ENCODE data around the gene WDR18. TPM values are rescaled to one million over a fixed set of nuclear protein-coding genes. Genes with fewer than 3 reads are reported as not detected.

The WDR18 gene
- total RNA-seq, 1 experiment from 2014 or later, result 124 TPM

- Histone ChIP-seq H3K36me3 (ENCODE audit: control insufficient read depth in 1 of 2, insufficient read depth in 2 of 2, low read length in 2 of 2) (no peaks in the 10 kb centered on the region; a peak in 1 of 4 replicates), H3K4me3 (replicated peaks in 1 of 2; ENCODE audit: low read depth in 1 of 2, low read length in 2 of 2) (no peak overlapping the region), H3K4me2 (ENCODE audit: low read length) (no peak overlapping the region), H3K4me1 (ENCODE audit: control insufficient read depth in 1 of 2, insufficient read depth in 2 of 2, low read length in 2 of 2) (peaks cover 25 to 38% of the 10 kb centered on the region in 2 experiments), H3K27ac (ENCODE audit: low read depth, low read length) (no peak overlapping the region), H4K20me1 (ENCODE audit: insufficient read depth) (no peaks in the 10 kb centered on the region), H3K9me3 (ENCODE audit: control insufficient read depth in 1 of 2, insufficient read depth in 1 of 2, low read depth in 1 of 2, low read length in 2 of 2) (no peaks in the 10 kb centered on the region), H2AFZ (ENCODE audit: low read depth, low read length, poor library complexity, severe bottlenecking) (no peak overlapping the region), H3K79me2 (ENCODE audit: insufficient read depth, low read length) (peaks cover 11% of the 10 kb centered on the region; the same call in 1 of the 2 replicates), H3K27me3 (ENCODE audit: insufficient read depth, low read length) (no peaks in the 10 kb centered on the region), H3K9me2 (ENCODE audit: insufficient read depth) (no peaks in the 10 kb centered on the region), H3K9ac (ENCODE audit: low read length) (no peak overlapping the region)
- RAD21 ChIA-PET (ENCODE audit: low non-redundant PET in 1 of 2, low total read pairs in 2 of 2, uncharacterized antibody in 2 of 2, unreplicated experiment in 2 of 2), result no interaction called here
- BruUV-seq (replicated peaks), result no TSS peak
- CTCF ChIA-PET, result no interaction called here
- ATAC-seq (no peak), DNase-seq (ENCODE audit: low read depth, low spot score) (no peak)
- POLR2A ChIA-PET, result no interaction called here
- intact Hi-C loops (cut with micrococcal nuclease), result no loop called here
- TF ChIP-seq ELF1 (IDR thresholded peaks at IDR 0.05; ENCODE audit: borderline replicate concordance, low read depth), result no peak
- no peak for TF ChIP-seq SIN3A (IDR thresholded peaks at IDR 0.05; ENCODE audit: low read depth)
- no peak for TF ChIP-seq EZH2phosphoT487 (IDR thresholded peaks at IDR 0.05; ENCODE audit: borderline replicate concordance)
- no peak for TF ChIP-seq POLR2AphosphoS5 (IDR thresholded peaks at IDR 0.05; ENCODE audit: low read depth, low read length)
- no peak for TF ChIP-seq POLR2A (IDR thresholded peaks at IDR 0.05; ENCODE audit: borderline replicate concordance, extremely low read depth, insufficient read depth, insufficient read length)
- TF ChIP-seq TCF7L2 (IDR thresholded peaks at IDR 0.05; ENCODE audit: borderline replicate concordance, extremely low read depth, insufficient read depth, insufficient read length), result no peak
- no peak for TF ChIP-seq CTCF (IDR thresholded peaks at IDR 0.05 in 2 of 3, conservative IDR thresholded peaks at IDR 0.05 in 1 of 3; ENCODE audit: borderline replicate concordance in 1 of 3, insufficient read depth in 1 of 3, low read depth in 2 of 3, low read length in 2 of 3)
- no peak for TF ChIP-seq RAD21 (IDR thresholded peaks at IDR 0.05; ENCODE audit: low read depth)
- TF ChIP-seq ZBTB33 (IDR thresholded peaks at IDR 0.05; ENCODE audit: extremely low read depth, insufficient replicate concordance, low read length), result no peak
- no peak for TF ChIP-seq ZFX (IDR thresholded peaks at IDR 0.05)
- TF ChIP-seq JUND (IDR thresholded peaks at IDR 0.05), result no peak
These were observed 40.5 kb upstream of the WDR18 start for GRCh38 chr19:943551-944170.

All from HCT116 (cell line).